Measurements from ENCODE around the gene HCST.

The HCST gene

DNA sequence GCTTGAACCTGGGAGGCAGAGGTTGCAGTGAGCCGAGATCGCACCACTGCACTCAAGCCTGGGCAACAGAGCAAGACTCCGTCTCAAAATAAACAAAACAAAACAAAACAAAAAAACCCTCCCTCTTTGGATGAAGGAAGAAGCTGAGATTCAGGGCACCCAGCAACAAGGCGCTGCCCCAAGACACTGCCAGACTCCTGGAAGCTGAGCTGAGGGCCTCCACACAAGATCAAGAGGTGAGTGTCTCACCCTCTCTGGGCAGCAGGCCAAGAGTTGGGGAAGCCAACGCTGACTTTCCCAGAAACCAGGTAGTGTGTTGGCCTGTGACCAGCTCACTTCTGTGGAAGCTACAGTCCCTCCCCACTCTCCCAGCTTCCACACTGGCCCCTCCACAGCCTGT, 9.5 kb downstream of the HCST start:
- no peak overlapping the region for H3K4me3 ChIP-seq (ENCODE audit: low read length in 2 of 2)
- H2BK12ac ChIP-seq (ENCODE audit: low read length): no peak overlapping the region
- no peak overlapping the region for H3K14ac ChIP-seq (ENCODE audit: low read length)
- no CpG with 5 or more reads among the region's 5 CpGs for WGBS, 2 donors (ENCODE audit: extremely low coverage in 2 of 2, insufficient read length in 2 of 2, insufficient replicate concordance in 1 of 2)
- no peak overlapping the region for H2AFZ ChIP-seq (ENCODE audit: low read length)
- no peak overlapping the region for H4K91ac ChIP-seq (ENCODE audit: low read depth, low read length, poor library complexity)
- no peaks in the 10 kb centered on the region for H3K9me3 ChIP-seq (replicated peaks in 1 of 2; ENCODE audit: control insufficient read depth in 2 of 2, insufficient read depth in 1 of 2, low read depth in 1 of 2, low read length in 2 of 2)
- no peak overlapping the region for H3K4me2 ChIP-seq (ENCODE audit: insufficient read depth, low read length, poor library complexity, severe bottlenecking)
- H2BK5ac ChIP-seq (ENCODE audit: low read length): no peak overlapping the region
- no peak overlapping the region for H3K4ac ChIP-seq (ENCODE audit: low read length)
- H3K4me1 ChIP-seq (ENCODE audit: control insufficient read depth in 2 of 2, insufficient read depth in 1 of 2, low read depth in 1 of 2, low read length in 2 of 2): peaks cover 5 to 12% of the 10 kb centered on the region in 2 donors
- no peak overlapping the region for H3K18ac ChIP-seq (ENCODE audit: low read length)
- no peak overlapping the region for H3K27ac ChIP-seq (replicated peaks; ENCODE audit: low read length)
- H2BK120ac ChIP-seq (ENCODE audit: low read depth, low read length): no peak overlapping the region
- no peaks in the 10 kb centered on the region for H3K36me3 ChIP-seq (replicated peaks in 1 of 2; ENCODE audit: control insufficient read depth in 2 of 2, insufficient read depth in 2 of 2, low read length in 2 of 2)
- H2AK5ac ChIP-seq (ENCODE audit: low read depth, low read length): no peak overlapping the region
- H3K23ac ChIP-seq (ENCODE audit: low read depth, low read length, poor library complexity): no peak overlapping the region
- H3K9ac ChIP-seq (ENCODE audit: low read depth, low read length, poor library complexity): no peak overlapping the region
- no peaks in the 10 kb centered on the region for H3K79me1 ChIP-seq (ENCODE audit: low read depth, low read length)
- no peak overlapping the region for H4K8ac ChIP-seq (ENCODE audit: low read depth, low read length)
- DNase-seq (ENCODE audit: low spot score): no peak
- no peak overlapping the region for H2BK15ac ChIP-seq (ENCODE audit: low read length)
- H3K27me3 ChIP-seq (ENCODE audit: control insufficient read depth in 3 of 3, insufficient read depth in 3 of 3, low read depth in 1 of 3, low read length in 3 of 3): peaks cover 0 to 3% (median 0%) of the 10 kb centered on the region in 3 experiments

DNA sequence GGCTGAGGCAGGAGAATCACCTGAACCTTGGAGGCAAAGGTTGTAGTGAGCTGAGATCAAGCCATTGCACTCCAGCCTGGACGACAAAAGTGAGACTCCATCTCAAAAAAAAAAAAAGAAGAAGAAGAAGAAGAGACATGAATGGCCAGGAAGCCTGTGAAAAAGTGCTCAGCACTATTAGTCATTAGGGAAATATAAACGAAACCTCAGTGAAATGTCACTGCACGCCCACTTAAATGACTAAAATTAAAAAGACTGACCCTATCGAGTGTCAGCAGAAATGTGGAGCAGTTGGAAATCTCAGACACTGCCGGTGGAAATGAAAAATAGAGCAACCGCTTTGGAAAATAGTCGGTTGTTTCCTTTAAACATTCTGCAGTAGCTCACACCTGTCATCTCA, 11.3 kb downstream of the HCST start:
- Histone ChIP-seq H3K4me2 (ENCODE audit: insufficient read depth, low read length, poor library complexity, severe bottlenecking) (no peak overlapping the region), H2BK15ac (ENCODE audit: low read length) (no peak overlapping the region), H4K8ac (ENCODE audit: low read depth, low read length) (no peak overlapping the region), H3K79me1 (ENCODE audit: low read depth, low read length) (no peaks in the 10 kb centered on the region), H3K9ac (ENCODE audit: low read depth, low read length, poor library complexity) (no peak overlapping the region), H3K36me3 (replicated peaks in 1 of 2; ENCODE audit: control insufficient read depth in 2 of 2, insufficient read depth in 2 of 2, low read length in 2 of 2) (no peaks in the 10 kb centered on the region), H3K27me3 (ENCODE audit: control insufficient read depth in 3 of 3, insufficient read depth in 3 of 3, low read depth in 1 of 3, low read length in 3 of 3) (peaks cover 0 to 1% (median 0%) of the 10 kb centered on the region in 3 experiments), H2BK12ac (ENCODE audit: low read length) (no peak overlapping the region), H3K18ac (ENCODE audit: low read length) (no peak overlapping the region), H4K91ac (ENCODE audit: low read depth, low read length, poor library complexity) (no peak overlapping the region), H3K27ac (replicated peaks; ENCODE audit: low read length) (no peak overlapping the region), H3K4ac (ENCODE audit: low read length) (no peak overlapping the region), H3K4me3 (ENCODE audit: low read length in 2 of 2) (no peak overlapping the region), H2BK120ac (ENCODE audit: low read depth, low read length) (no peak overlapping the region), H2AFZ (ENCODE audit: low read length) (no peak overlapping the region), H2BK5ac (ENCODE audit: low read length) (no peak overlapping the region), H2AK5ac (ENCODE audit: low read depth, low read length) (no peak overlapping the region), H3K9me3 (replicated peaks in 1 of 2; ENCODE audit: control insufficient read depth in 2 of 2, insufficient read depth in 1 of 2, low read depth in 1 of 2, low read length in 2 of 2) (no peaks in the 10 kb centered on the region), H3K4me1 (ENCODE audit: control insufficient read depth in 2 of 2, insufficient read depth in 1 of 2, low read depth in 1 of 2, low read length in 2 of 2) (peaks cover 0 to 2% of the 10 kb centered on the region in 2 donors), H3K14ac (ENCODE audit: low read length) (no peak overlapping the region), H3K23ac (ENCODE audit: low read depth, low read length, poor library complexity) (no peak overlapping the region)
- no peak for DNase-seq (ENCODE audit: low spot score)
- no CpG with 5 or more reads among the region's 7 CpGs for WGBS, 2 donors (ENCODE audit: extremely low coverage in 2 of 2, insufficient read length in 2 of 2, insufficient replicate concordance in 1 of 2)

DNA sequence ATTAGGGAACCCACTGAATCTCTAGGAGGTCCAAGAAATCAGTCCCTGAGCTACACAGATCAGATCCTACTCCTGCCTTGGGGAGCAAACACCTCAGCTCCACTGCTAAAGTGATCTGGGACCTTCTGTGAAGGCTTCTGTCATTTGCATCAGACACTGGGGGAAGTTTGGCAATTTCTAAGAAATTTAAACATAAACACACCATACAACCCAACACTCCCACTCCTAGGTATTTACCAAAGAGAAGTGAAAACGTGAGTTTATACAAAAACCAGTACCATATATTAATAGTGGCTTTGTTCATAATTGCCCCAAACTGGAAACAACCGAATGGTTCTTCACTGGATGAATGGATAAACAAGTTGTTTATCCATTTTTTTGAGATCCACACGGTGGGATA, 13.1 kb downstream of the HCST start:
- no CpG with 5 or more reads among the region's 3 CpGs for WGBS, 2 donors (ENCODE audit: extremely low coverage in 2 of 2, insufficient read length in 2 of 2, insufficient replicate concordance in 1 of 2)
- Histone ChIP-seq H2BK12ac (ENCODE audit: low read length) (no peak overlapping the region), H4K8ac (ENCODE audit: low read depth, low read length) (no peak overlapping the region), H2AFZ (ENCODE audit: low read length) (no peak overlapping the region), H3K79me1 (ENCODE audit: low read depth, low read length) (no peaks in the 10 kb centered on the region), H3K4me1 (ENCODE audit: control insufficient read depth in 2 of 2, insufficient read depth in 1 of 2, low read depth in 1 of 2, low read length in 2 of 2) (no peaks in the 10 kb centered on the region), H3K4me3 (ENCODE audit: low read length in 2 of 2) (no peak overlapping the region), H3K27ac (replicated peaks; ENCODE audit: low read length) (no peak overlapping the region), H3K4me2 (ENCODE audit: insufficient read depth, low read length, poor library complexity, severe bottlenecking) (no peak overlapping the region), H2BK15ac (ENCODE audit: low read length) (no peak overlapping the region), H3K9ac (ENCODE audit: low read depth, low read length, poor library complexity) (no peak overlapping the region), H2AK5ac (ENCODE audit: low read depth, low read length) (no peak overlapping the region), H4K91ac (ENCODE audit: low read depth, low read length, poor library complexity) (no peak overlapping the region), H3K23ac (ENCODE audit: low read depth, low read length, poor library complexity) (no peak overlapping the region), H2BK120ac (ENCODE audit: low read depth, low read length) (no peak overlapping the region), H3K4ac (ENCODE audit: low read length) (no peak overlapping the region), H3K36me3 (replicated peaks in 1 of 2; ENCODE audit: control insufficient read depth in 2 of 2, insufficient read depth in 2 of 2, low read length in 2 of 2) (no peaks in the 10 kb centered on the region), H3K14ac (ENCODE audit: low read length) (no peak overlapping the region), H3K18ac (ENCODE audit: low read length) (no peak overlapping the region), H3K9me3 (replicated peaks in 1 of 2; ENCODE audit: control insufficient read depth in 2 of 2, insufficient read depth in 1 of 2, low read depth in 1 of 2, low read length in 2 of 2) (peaks cover 0 to 2% of the 10 kb centered on the region in 2 donors), H3K27me3 (ENCODE audit: control insufficient read depth in 3 of 3, insufficient read depth in 3 of 3, low read depth in 1 of 3, low read length in 3 of 3) (peaks cover 0 to 5% (median 1%) of the 10 kb centered on the region in 3 experiments), H2BK5ac (ENCODE audit: low read length) (no peak overlapping the region)
- DNase-seq (ENCODE audit: low spot score): no peak

DNA sequence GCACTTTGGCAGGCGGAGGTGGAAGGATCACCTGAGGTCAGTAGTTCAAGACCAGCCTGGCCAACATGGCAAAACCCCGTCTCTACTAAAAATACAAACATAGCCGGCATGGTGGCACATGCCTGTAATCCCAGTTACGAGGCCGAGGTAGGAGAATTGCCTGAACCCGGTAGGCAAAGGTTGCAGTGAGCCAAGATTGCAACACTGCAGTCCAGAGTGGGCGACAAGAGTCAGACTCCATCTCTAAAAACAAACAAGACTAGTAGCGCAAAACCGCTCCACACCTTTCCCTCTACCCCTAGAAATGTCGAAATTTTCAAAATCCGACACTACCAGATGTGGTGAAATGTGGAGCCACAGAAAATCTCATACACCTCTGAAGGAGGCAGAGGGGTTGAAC, 17.0 kb downstream of the HCST start:
- Histone ChIP-seq H4K8ac (ENCODE audit: low read depth, low read length) (no peak overlapping the region), H2AK5ac (ENCODE audit: low read depth, low read length) (no peak overlapping the region), H3K27ac (replicated peaks; ENCODE audit: low read length) (no peak overlapping the region), H3K23ac (ENCODE audit: low read depth, low read length, poor library complexity) (no peak overlapping the region), H3K4me1 (ENCODE audit: control insufficient read depth in 2 of 2, insufficient read depth in 1 of 2, low read depth in 1 of 2, low read length in 2 of 2) (no peaks in the 10 kb centered on the region), H3K18ac (ENCODE audit: low read length) (no peak overlapping the region), H3K9ac (ENCODE audit: low read depth, low read length, poor library complexity) (no peak overlapping the region), H3K9me3 (replicated peaks in 1 of 2; ENCODE audit: control insufficient read depth in 2 of 2, insufficient read depth in 1 of 2, low read depth in 1 of 2, low read length in 2 of 2) (peaks cover 0 to 2% of the 10 kb centered on the region in 2 donors), H2BK15ac (ENCODE audit: low read length) (no peak overlapping the region), H2BK12ac (ENCODE audit: low read length) (no peak overlapping the region), H3K14ac (ENCODE audit: low read length) (no peak overlapping the region), H3K4ac (ENCODE audit: low read length) (no peak overlapping the region), H3K79me1 (ENCODE audit: low read depth, low read length) (no peaks in the 10 kb centered on the region), H3K36me3 (replicated peaks in 1 of 2; ENCODE audit: control insufficient read depth in 2 of 2, insufficient read depth in 2 of 2, low read length in 2 of 2) (no peaks in the 10 kb centered on the region), H3K27me3 (ENCODE audit: control insufficient read depth in 3 of 3, insufficient read depth in 3 of 3, low read depth in 1 of 3, low read length in 3 of 3) (peaks cover 0 to 5% (median 1%) of the 10 kb centered on the region in 3 experiments), H2BK5ac (ENCODE audit: low read length) (no peak overlapping the region), H4K91ac (ENCODE audit: low read depth, low read length, poor library complexity) (no peak overlapping the region), H2BK120ac (ENCODE audit: low read depth, low read length) (no peak overlapping the region), H3K4me3 (ENCODE audit: low read length in 2 of 2) (no peak overlapping the region), H3K4me2 (ENCODE audit: insufficient read depth, low read length, poor library complexity, severe bottlenecking) (no peak overlapping the region), H2AFZ (ENCODE audit: low read length) (no peak overlapping the region)
- WGBS, 2 donors (ENCODE audit: extremely low coverage in 2 of 2, insufficient read length in 2 of 2, insufficient replicate concordance in 1 of 2): no CpG with 5 or more reads among the region's 11 CpGs
- no peak for DNase-seq (ENCODE audit: low spot score)
